Activated naive CD8-positive, alpha-beta T cell treated with anti-CD3 and anti-CD28 coated beads, Interleukin-2, amount 50 U/mL, for 24 hours (primary cell): ENCODE data around the gene ARL4D.

Source experiments
- ATAC-seq: fragments of 150-1000 bp; cut with Tn5 transposase; one replicate; pipeline ENCODE4 v1.10.0; 2021
- DNase-seq: peaks from one replicate; pipeline ENCODE4 v3.0.0; 2021
- H3K27ac Mint-ChIP-seq: one replicate; pipeline ENCODE4 v1.8.0; 2021; ENCODE audit warnings: mild to moderate bottlenecking, mixed read lengths
- H3K27me3 Mint-ChIP-seq: one replicate; pipeline ENCODE4 v1.8.0; 2021; ENCODE audit warnings: mixed read lengths
- H3K36me3 Mint-ChIP-seq: one replicate; pipeline ENCODE4 v1.8.0; 2021; ENCODE audit warnings: low read depth, mixed read lengths
- H3K4me1 Mint-ChIP-seq: one replicate; pipeline ENCODE4 v1.8.0; 2021; ENCODE audit warnings: mixed read lengths
- H3K4me3 Mint-ChIP-seq: one replicate; pipeline ENCODE4 v1.8.0; 2021; ENCODE audit warnings: mild to moderate bottlenecking, moderate library complexity, mixed read lengths
- H3K9me3 Mint-ChIP-seq: one replicate; pipeline ENCODE4 v1.8.0; 2021; ENCODE audit warnings: mixed read lengths

ARL4D gene

GRCh38 chr17:43399839-43400328, 1.1 kb downstream of the ARL4D start:
- peak overlapping the region; percentile 85 for H3K4me3 Mint-ChIP-seq
- no peaks in the 10 kb centered on the region for H3K27me3 Mint-ChIP-seq
- peaks cover 15% of the 10 kb centered on the region for H3K4me1 Mint-ChIP-seq
- H3K27ac Mint-ChIP-seq: no peak overlapping the region
- no peaks in the 10 kb centered on the region for H3K9me3 Mint-ChIP-seq
- no peak for ATAC-seq
- no peaks in the 10 kb centered on the region for H3K36me3 Mint-ChIP-seq
- DNase-seq: no peak

GRCh38 chr17:43400943-43401717, 2.3 kb downstream of the ARL4D start:
- no peak overlapping the region for H3K4me3 Mint-ChIP-seq
- DNase-seq (no peak), ATAC-seq (no peak)
- no peak overlapping the region for H3K27ac Mint-ChIP-seq
- H3K9me3 Mint-ChIP-seq: no peaks in the 10 kb centered on the region
- peaks cover 15% of the 10 kb centered on the region for H3K4me1 Mint-ChIP-seq
- H3K36me3 Mint-ChIP-seq: no peaks in the 10 kb centered on the region
- H3K27me3 Mint-ChIP-seq: no peaks in the 10 kb centered on the region

GRCh38 chr17:43402078-43402477, 3.3 kb downstream of the ARL4D start:
- H3K36me3 Mint-ChIP-seq: no peaks in the 10 kb centered on the region
- no peak overlapping the region for H3K27ac Mint-ChIP-seq
- H3K4me3 Mint-ChIP-seq: no peak overlapping the region
- no peak for DNase-seq
- H3K27me3 Mint-ChIP-seq: no peaks in the 10 kb centered on the region
- H3K9me3 Mint-ChIP-seq: no peaks in the 10 kb centered on the region
- H3K4me1 Mint-ChIP-seq: peaks cover 15% of the 10 kb centered on the region
- no peak for ATAC-seq

- H3K4me1 Mint-ChIP-seq: peaks cover 15% of the 10 kb centered on the region
- no peak overlapping the region for H3K4me3 Mint-ChIP-seq
- H3K27me3 Mint-ChIP-seq: no peaks in the 10 kb centered on the region
- H3K36me3 Mint-ChIP-seq: no peaks in the 10 kb centered on the region
- no peak for DNase-seq
- H3K27ac Mint-ChIP-seq: no peak overlapping the region
- no peak for ATAC-seq
- H3K9me3 Mint-ChIP-seq: no peaks in the 10 kb centered on the region
Observed at GRCh38 chr17:43402567-43402966, 3.8 kb downstream of the ARL4D start.

GRCh38 chr17:43403846-43404245, 5.1 kb downstream of the ARL4D start:
- ATAC-seq (no peak), DNase-seq (no peak)
- Mint-ChIP-seq H3K36me3 (no peaks in the 10 kb centered on the region), H3K4me1 (peaks cover 9% of the 10 kb centered on the region), H3K27ac (no peak overlapping the region), H3K9me3 (no peaks in the 10 kb centered on the region), H3K27me3 (no peaks in the 10 kb centered on the region), H3K4me3 (no peak overlapping the region)

- Mint-ChIP-seq H3K27me3 (peaks cover 2% of the 10 kb centered on the region), H3K36me3 (no peaks in the 10 kb centered on the region), H3K27ac (no peak overlapping the region), H3K9me3 (no peaks in the 10 kb centered on the region), H3K4me1 (no peaks in the 10 kb centered on the region), H3K4me3 (no peak overlapping the region)
- ATAC-seq (no peak), DNase-seq (no peak)
Observed at GRCh38 chr17:43405861-43406260, 7.1 kb downstream of the ARL4D start.

GRCh38 chr17:43406676-43407645, 8.2 kb downstream of the ARL4D start:
- Mint-ChIP-seq H3K27me3 (peaks cover 2% of the 10 kb centered on the region), H3K27ac (no peak overlapping the region), H3K4me1 (no peaks in the 10 kb centered on the region), H3K4me3 (no peak overlapping the region), H3K36me3 (no peaks in the 10 kb centered on the region), H3K9me3 (no peaks in the 10 kb centered on the region)
- DNase-seq (no peak), ATAC-seq (no peak)

GRCh38 chr17:43409131-43409530, 10.3 kb downstream of the ARL4D start:
- no peaks in the 10 kb centered on the region for H3K4me1 Mint-ChIP-seq
- H3K4me3 Mint-ChIP-seq: no peak overlapping the region
- ATAC-seq (no peak), DNase-seq (no peak)
- no peaks in the 10 kb centered on the region for H3K9me3 Mint-ChIP-seq
- no peak overlapping the region for H3K27ac Mint-ChIP-seq
- peaks cover 2% of the 10 kb centered on the region for H3K27me3 Mint-ChIP-seq
- no peaks in the 10 kb centered on the region for H3K36me3 Mint-ChIP-seq

GRCh38 chr17:43410557-43411368, 12.0 kb downstream of the ARL4D start:
- Mint-ChIP-seq H3K9me3 (no peaks in the 10 kb centered on the region), H3K4me3 (no peak overlapping the region), H3K4me1 (no peaks in the 10 kb centered on the region), H3K36me3 (no peaks in the 10 kb centered on the region), H3K27ac (no peak overlapping the region), H3K27me3 (peaks cover 6% of the 10 kb centered on the region)
- DNase-seq (no peak), ATAC-seq (no peak)

GRCh38 chr17:43411369-43411677, 12.5 kb downstream of the ARL4D start:
- no peaks in the 10 kb centered on the region for H3K4me1 Mint-ChIP-seq
- DNase-seq (no peak), ATAC-seq (no peak)
- no peaks in the 10 kb centered on the region for H3K9me3 Mint-ChIP-seq
- no peak overlapping the region for H3K4me3 Mint-ChIP-seq
- no peaks in the 10 kb centered on the region for H3K36me3 Mint-ChIP-seq
- H3K27ac Mint-ChIP-seq: no peak overlapping the region
- peaks cover 6% of the 10 kb centered on the region for H3K27me3 Mint-ChIP-seq

GRCh38 chr17:43411749-43412148, 13.0 kb downstream of the ARL4D start:
- DNase-seq (no peak), ATAC-seq (no peak)
- no peaks in the 10 kb centered on the region for H3K4me1 Mint-ChIP-seq
- H3K36me3 Mint-ChIP-seq: no peaks in the 10 kb centered on the region
- peaks cover 6% of the 10 kb centered on the region for H3K27me3 Mint-ChIP-seq
- H3K27ac Mint-ChIP-seq: no peak overlapping the region
- H3K4me3 Mint-ChIP-seq: no peak overlapping the region
- no peaks in the 10 kb centered on the region for H3K9me3 Mint-ChIP-seq

GRCh38 chr17:43412166-43412565, 13.4 kb downstream of the ARL4D start:
- no peaks in the 10 kb centered on the region for H3K4me1 Mint-ChIP-seq
- no peak overlapping the region for H3K4me3 Mint-ChIP-seq
- no peaks in the 10 kb centered on the region for H3K36me3 Mint-ChIP-seq
- DNase-seq: no peak
- no peak overlapping the region for H3K27ac Mint-ChIP-seq
- no peak for ATAC-seq
- no peaks in the 10 kb centered on the region for H3K9me3 Mint-ChIP-seq
- peaks cover 8% of the 10 kb centered on the region for H3K27me3 Mint-ChIP-seq

GRCh38 chr17:43416998-43417890, 18.5 kb downstream of the ARL4D start:
- H3K27me3 Mint-ChIP-seq: peaks cover 10% of the 10 kb centered on the region
- H3K4me1 Mint-ChIP-seq: no peaks in the 10 kb centered on the region
- no peak for ATAC-seq
- no peak for DNase-seq
- H3K27ac Mint-ChIP-seq: no peak overlapping the region
- H3K4me3 Mint-ChIP-seq: no peak overlapping the region
- H3K9me3 Mint-ChIP-seq: no peaks in the 10 kb centered on the region
- no peaks in the 10 kb centered on the region for H3K36me3 Mint-ChIP-seq
